Neural cell (in vitro differentiated cells): ENCODE measurements around the gene GOLGA6B.
"Not testable (repeated sequence)": the region's sequence is repeated elsewhere in the genome, so short reads cannot be mapped to it uniquely, and the experiment has no call there.

ENCODE experiments used
- EP300 ChIP-seq: fragments of 450-650 bp; conservative IDR thresholded peaks from 2 replicates; pipeline ENCODE4 v1.6.1; 2014; ENCODE audit warnings: antibody characterized with exemption, mild to moderate bottlenecking, moderate library complexity; ENCODE audit not compliant: poor library complexity, severe bottlenecking
- EZH2 ChIP-seq: fragments of 200-600, 300-800 bp; shearing (Covaris generic), sonication (generic); IDR thresholded peaks from 2 replicates; pipeline ENCODE4 v1.6.1; 2014; ENCODE audit warnings: antibody characterized with exemption, low read length, borderline replicate concordance, mild to moderate bottlenecking; ENCODE audit not compliant: insufficient read depth, poor library complexity, severe bottlenecking
- MXI1 ChIP-seq: fragments of 450-650 bp; conservative IDR thresholded peaks from 2 replicates; pipeline ENCODE4 v1.6.1; 2014; ENCODE audit warnings: antibody characterized with exemption, mild to moderate bottlenecking; ENCODE audit not compliant: poor library complexity, severe bottlenecking
- POLR2AphosphoS5 ChIP-seq: IDR thresholded peaks from 2 replicates; pipeline ENCODE4 v1.6.1; 2012
- REST ChIP-seq: IDR thresholded peaks from 2 replicates; pipeline ENCODE4 v1.6.1; 2012; ENCODE audit warnings: borderline replicate concordance
- TAF1 ChIP-seq: IDR thresholded peaks from 2 replicates; pipeline ENCODE4 v1.6.1; 2012; ENCODE audit warnings: low read depth
- TF ChIP-seq, protein P1 (sequence below): fragments of 450-650 bp; IDR thresholded peaks from 2 replicates; pipeline ENCODE4 v1.5.1; 2014; ENCODE audit warnings: antibody characterized with exemption, mild to moderate bottlenecking, moderate library complexity; ENCODE audit not compliant: poor library complexity, severe bottlenecking

GRCh38 chr15:72665706-72666105, 11.2 kb downstream of the GOLGA6B start:
- TF ChIP-seq, protein P1, sequence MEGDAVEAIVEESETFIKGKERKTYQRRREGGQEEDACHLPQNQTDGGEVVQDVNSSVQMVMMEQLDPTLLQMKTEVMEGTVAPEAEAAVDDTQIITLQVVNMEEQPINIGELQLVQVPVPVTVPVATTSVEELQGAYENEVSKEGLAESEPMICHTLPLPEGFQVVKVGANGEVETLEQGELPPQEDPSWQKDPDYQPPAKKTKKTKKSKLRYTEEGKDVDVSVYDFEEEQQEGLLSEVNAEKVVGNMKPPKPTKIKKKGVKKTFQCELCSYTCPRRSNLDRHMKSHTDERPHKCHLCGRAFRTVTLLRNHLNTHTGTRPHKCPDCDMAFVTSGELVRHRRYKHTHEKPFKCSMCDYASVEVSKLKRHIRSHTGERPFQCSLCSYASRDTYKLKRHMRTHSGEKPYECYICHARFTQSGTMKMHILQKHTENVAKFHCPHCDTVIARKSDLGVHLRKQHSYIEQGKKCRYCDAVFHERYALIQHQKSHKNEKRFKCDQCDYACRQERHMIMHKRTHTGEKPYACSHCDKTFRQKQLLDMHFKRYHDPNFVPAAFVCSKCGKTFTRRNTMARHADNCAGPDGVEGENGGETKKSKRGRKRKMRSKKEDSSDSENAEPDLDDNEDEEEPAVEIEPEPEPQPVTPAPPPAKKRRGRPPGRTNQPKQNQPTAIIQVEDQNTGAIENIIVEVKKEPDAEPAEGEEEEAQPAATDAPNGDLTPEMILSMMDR, result not testable (repeated sequence)
- TF ChIP-seq EZH2, POLR2AphosphoS5, REST, EP300, MXI1, TAF1: not testable (repeated sequence)
